HG03342 (cell line): ENCODE data around the gene SELENOS.
A peak's percentile ranks its signal among the peaks of the same experiment; 100 is the strongest.

Source experiments
- ATAC-seq: cut with Tn5 transposase; IDR thresholded peaks from one replicate; pipeline ENCODE4 v1.9.1; 2021; ENCODE audit warnings: mild to moderate bottlenecking, moderate library complexity; ENCODE audit not compliant: unreplicated experiment

Gene SELENOS

GRCh38 chr15:101251830-101252820 lies 25.2 kb downstream of the SELENOS start, which contains the start of gene CHSY1:
CHSY1 (minus strand) TSS chr15:101252048; CDS start chr15:101251456, 592 bp downstream.
- peak; percentile 66 for ATAC-seq

- peak; percentile 37 for ATAC-seq
Measured at GRCh38 chr15:101250873-101251829, 26.1 kb downstream of the SELENOS start.

GRCh38 chr15:101250341-101250831 lies 26.9 kb downstream of the SELENOS start:
- no peak for ATAC-seq

GRCh38 chr15:101248274-101248673 lies 29.0 kb downstream of the SELENOS start:
- no peak for ATAC-seq

- no peak for ATAC-seq
Measured at GRCh38 chr15:101246824-101247745, 30.2 kb downstream of the SELENOS start.

GRCh38 chr15:101246391-101246790 lies 30.9 kb downstream of the SELENOS start:
- no peak for ATAC-seq

- ATAC-seq = no peak
Measured at GRCh38 chr15:101244889-101245668, 32.2 kb downstream of the SELENOS start.

GRCh38 chr15:101244036-101244781 lies 33.1 kb downstream of the SELENOS start:
- ATAC-seq = no peak

- ATAC-seq = no peak
Measured at GRCh38 chr15:101243420-101243819, 33.9 kb downstream of the SELENOS start.

- no peak for ATAC-seq
Measured at GRCh38 chr15:101242999-101243336, 34.3 kb downstream of the SELENOS start.

- ATAC-seq = peak; percentile 80
Measured at GRCh38 chr15:101242160-101242998, 34.9 kb downstream of the SELENOS start.

- ATAC-seq = no peak
Measured at GRCh38 chr15:101240358-101240757, 36.9 kb downstream of the SELENOS start.

- no peak for ATAC-seq
Measured at GRCh38 chr15:101239724-101240136, 37.6 kb downstream of the SELENOS start.

GRCh38 chr15:101237251-101237650 lies 40.0 kb downstream of the SELENOS start:
- no peak for ATAC-seq

GRCh38 chr15:101233651-101234280 lies 43.5 kb downstream of the SELENOS start:
- ATAC-seq = no peak

- ATAC-seq = no peak
Measured at GRCh38 chr15:101232677-101233076, 44.6 kb downstream of the SELENOS start.

GRCh38 chr15:101228313-101228712 lies 49.0 kb downstream of the SELENOS start:
- ATAC-seq = no peak
